ENCODE results near the gene TRIM29. TPM values are rescaled to one million over a fixed set of nuclear protein-coding genes. Genes with fewer than 3 reads are reported as not detected.

The TRIM29 gene
- total and polyA plus RNA-seq, 9 of the 15 experiments (the other 6 are each of a cell fraction or from before 2014, with no cell fraction given), result 0.08 to 1.4 (median 0.42) TPM; not detected in 2

DNA sequence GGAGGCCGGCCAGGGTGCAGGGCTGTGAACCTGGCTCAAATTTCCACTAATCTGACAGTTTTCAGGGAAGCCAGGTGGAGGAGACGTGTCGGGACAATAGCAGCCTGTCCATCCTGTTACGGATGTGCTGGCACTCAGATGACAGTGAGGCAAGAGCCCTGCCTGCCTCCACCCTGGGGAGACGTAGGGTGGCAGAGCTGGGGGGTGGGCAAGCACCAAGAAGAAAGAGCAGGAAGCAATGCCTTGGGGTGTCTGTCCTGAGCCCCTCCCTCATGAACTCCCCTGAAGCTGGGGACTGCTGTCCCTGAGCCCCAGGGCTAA is 10.0 kb upstream of the TRIM29 start:
- Histone ChIP-seq H3K36me3 (ENCODE audit: control insufficient read depth, insufficient read depth, low read length) (no peaks in the 10 kb centered on the region), H3K79me2 (ENCODE audit: control insufficient read depth, insufficient read depth, low read length) (no peaks in the 10 kb centered on the region), H3K4me3 (no peak overlapping the region), H3K4me1 (replicated peaks in 1 of 2; ENCODE audit: control insufficient read depth in 2 of 2, insufficient read depth in 2 of 2, low read length in 2 of 2) (no peaks in the 10 kb centered on the region), H3K27me3 (ENCODE audit: control insufficient read depth in 2 of 2, insufficient read depth in 2 of 2, low read length in 2 of 2) (peaks cover 0 to 43% of the 10 kb centered on the region in 2 experiments), H3K9me3 (replicated peaks; ENCODE audit: control insufficient read depth, insufficient read depth, low read depth, low read length) (no peaks in the 10 kb centered on the region), H3K4me2 (ENCODE audit: insufficient read depth, low read length) (no peak overlapping the region), H3K9ac (ENCODE audit: insufficient read depth in 1 of 2, low read depth in 2 of 2, low read length in 2 of 2) (no peak overlapping the region), H4K20me1 (replicated peaks; ENCODE audit: control insufficient read depth, insufficient read depth, low read length) (0 out of 2 replicates have a peak, but pooled peaks cover 7% of the 10 kb centered on the region), H3K9me1 (ENCODE audit: control insufficient read depth, insufficient read depth, low read length) (no peaks in the 10 kb centered on the region), H3K27ac (ENCODE audit: extremely low read depth, low read depth, low read length) (no peak overlapping the region), H2AFZ (ENCODE audit: low read depth, low read length) (no peak overlapping the region)
- FAIRE-seq (no peak), DNase-seq (ENCODE audit: extremely low read depth in 1 of 4, low spot score in 3 of 4) (no peak), ATAC-seq (no peak)
- intact Hi-C loops (cut with micrococcal nuclease), result no loop called here
- POLR2A ChIA-PET, result interaction anchor here (0.6 to 1.0 kb wide), 2 partner anchors 11 to 31 kb away, joined by 4 read pairs; no protein-coding TSS in a partner anchor
- no TSS peak for BruUV-seq (replicated peaks)
- 0% methylated on average over 3 of the region's 5 CpGs for WGBS (ENCODE audit: insufficient coverage, low coverage, missing lambda C conversion rate)
- in situ Hi-C loops (cut with MboI), result no loop called here
- CTCF ChIA-PET (ENCODE audit: low intra/inter-chr PET ratio), result no interaction called here
- TF ChIP-seq ZNF511 (CRISPR knock-in tag; IDR thresholded peaks at IDR 0.05) (no peak), NONO (IDR thresholded peaks at IDR 0.05; ENCODE audit: low read depth in 2 of 2, low read length in 1 of 2) (no peak), ZNF57 (CRISPR knock-in tag; IDR thresholded peaks at IDR 0.05) (no peak), BHLHE40 (IDR thresholded peaks at IDR 0.05; ENCODE audit: low read length) (no peak), POLR2AphosphoS5 (IDR thresholded peaks at IDR 0.05; ENCODE audit: control insufficient read depth, insufficient read depth, low read depth, low read length) (no peak), ZZZ3 (IDR thresholded peaks at IDR 0.05) (no peak), TAF9B (IDR thresholded peaks at IDR 0.05; ENCODE audit: partially characterized antibody) (no peak), ZNF436 (CRISPR knock-in tag; IDR thresholded peaks at IDR 0.05) (no peak), MYNN (IDR thresholded peaks at IDR 0.05) (no peak), MYNN (CRISPR knock-in tag; IDR thresholded peaks at IDR 0.05) (no peak), DNMT1 (IDR thresholded peaks at IDR 0.05) (no peak), RBM14 (IDR thresholded peaks at IDR 0.05; ENCODE audit: borderline replicate concordance, insufficient read depth, low read depth, low read length) (no peak), POLR2G (IDR thresholded peaks at IDR 0.05; ENCODE audit: low read depth, low read length) (no peak), SNIP1 (IDR thresholded peaks at IDR 0.05; ENCODE audit: low read depth) (no peak), COPS2 (conservative IDR thresholded peaks at IDR 0.05) (no peak)
- TF ChIP-seq, protein P1, sequence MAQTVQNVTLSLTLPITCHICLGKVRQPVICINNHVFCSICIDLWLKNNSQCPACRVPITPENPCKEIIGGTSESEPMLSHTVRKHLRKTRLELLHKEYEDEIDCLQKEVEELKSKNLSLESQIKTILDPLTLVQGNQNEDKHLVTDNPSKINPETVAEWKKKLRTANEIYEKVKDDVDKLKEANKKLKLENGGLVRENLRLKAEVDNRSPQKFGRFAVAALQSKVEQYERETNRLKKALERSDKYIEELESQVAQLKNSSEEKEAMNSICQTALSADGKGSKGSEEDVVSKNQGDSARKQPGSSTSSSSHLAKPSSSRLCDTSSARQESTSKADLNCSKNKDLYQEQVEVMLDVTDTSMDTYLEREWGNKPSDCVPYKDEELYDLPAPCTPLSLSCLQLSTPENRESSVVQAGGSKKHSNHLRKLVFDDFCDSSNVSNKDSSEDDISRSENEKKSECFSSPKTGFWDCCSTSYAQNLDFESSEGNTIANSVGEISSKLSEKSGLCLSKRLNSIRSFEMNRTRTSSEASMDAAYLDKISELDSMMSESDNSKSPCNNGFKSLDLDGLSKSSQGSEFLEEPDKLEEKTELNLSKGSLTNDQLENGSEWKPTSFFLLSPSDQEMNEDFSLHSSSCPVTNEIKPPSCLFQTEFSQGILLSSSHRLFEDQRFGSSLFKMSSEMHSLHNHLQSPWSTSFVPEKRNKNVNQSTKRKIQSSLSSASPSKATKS (CRISPR knock-in tag; IDR thresholded peaks at IDR 0.05), result no peak
- TF ChIP-seq, protein P2, sequence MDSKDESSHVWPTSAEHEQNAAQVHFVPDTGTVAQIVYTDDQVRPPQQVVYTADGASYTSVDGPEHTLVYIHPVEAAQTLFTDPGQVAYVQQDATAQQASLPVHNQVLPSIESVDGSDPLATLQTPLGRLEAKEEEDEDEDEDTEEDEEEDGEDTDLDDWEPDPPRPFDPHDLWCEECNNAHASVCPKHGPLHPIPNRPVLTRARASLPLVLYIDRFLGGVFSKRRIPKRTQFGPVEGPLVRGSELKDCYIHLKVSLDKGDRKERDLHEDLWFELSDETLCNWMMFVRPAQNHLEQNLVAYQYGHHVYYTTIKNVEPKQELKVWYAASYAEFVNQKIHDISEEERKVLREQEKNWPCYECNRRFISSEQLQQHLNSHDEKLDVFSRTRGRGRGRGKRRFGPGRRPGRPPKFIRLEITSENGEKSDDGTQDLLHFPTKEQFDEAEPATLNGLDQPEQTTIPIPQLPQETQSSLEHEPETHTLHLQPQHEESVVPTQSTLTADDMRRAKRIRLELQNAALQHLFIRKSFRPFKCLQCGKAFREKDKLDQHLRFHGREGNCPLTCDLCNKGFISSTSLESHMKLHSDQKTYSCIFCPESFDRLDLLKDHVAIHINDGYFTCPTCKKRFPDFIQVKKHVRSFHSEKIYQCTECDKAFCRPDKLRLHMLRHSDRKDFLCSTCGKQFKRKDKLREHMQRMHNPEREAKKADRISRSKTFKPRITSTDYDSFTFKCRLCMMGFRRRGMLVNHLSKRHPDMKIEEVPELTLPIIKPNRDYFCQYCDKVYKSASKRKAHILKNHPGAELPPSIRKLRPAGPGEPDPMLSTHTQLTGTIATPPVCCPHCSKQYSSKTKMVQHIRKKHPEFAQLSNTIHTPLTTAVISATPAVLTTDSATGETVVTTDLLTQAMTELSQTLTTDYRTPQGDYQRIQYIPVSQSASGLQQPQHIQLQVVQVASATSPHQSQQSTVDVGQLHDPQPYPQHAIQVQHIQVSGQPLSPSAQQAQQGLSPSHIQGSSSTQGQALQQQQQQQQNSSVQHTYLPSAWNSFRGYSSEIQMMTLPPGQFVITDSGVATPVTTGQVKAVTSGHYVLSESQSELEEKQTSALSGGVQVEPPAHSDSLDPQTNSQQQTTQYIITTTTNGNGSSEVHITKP (IDR thresholded peaks at IDR 0.05; ENCODE audit: partially characterized antibody), result no peak
- TF ChIP-seq, protein P3, sequence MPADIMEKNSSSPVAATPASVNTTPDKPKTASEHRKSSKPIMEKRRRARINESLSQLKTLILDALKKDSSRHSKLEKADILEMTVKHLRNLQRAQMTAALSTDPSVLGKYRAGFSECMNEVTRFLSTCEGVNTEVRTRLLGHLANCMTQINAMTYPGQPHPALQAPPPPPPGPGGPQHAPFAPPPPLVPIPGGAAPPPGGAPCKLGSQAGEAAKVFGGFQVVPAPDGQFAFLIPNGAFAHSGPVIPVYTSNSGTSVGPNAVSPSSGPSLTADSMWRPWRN (IDR thresholded peaks at IDR 0.05; ENCODE audit: low read depth), result no peak
